ENCODE results near the gene ADARB2. TPM values are rescaled to one million over a fixed set of nuclear protein-coding genes. Genes with fewer than 3 reads are reported as not detected.

Gene ADARB2
- total RNA-seq, 1 donor from 2014 or later: 38.7 TPM

DNA sequence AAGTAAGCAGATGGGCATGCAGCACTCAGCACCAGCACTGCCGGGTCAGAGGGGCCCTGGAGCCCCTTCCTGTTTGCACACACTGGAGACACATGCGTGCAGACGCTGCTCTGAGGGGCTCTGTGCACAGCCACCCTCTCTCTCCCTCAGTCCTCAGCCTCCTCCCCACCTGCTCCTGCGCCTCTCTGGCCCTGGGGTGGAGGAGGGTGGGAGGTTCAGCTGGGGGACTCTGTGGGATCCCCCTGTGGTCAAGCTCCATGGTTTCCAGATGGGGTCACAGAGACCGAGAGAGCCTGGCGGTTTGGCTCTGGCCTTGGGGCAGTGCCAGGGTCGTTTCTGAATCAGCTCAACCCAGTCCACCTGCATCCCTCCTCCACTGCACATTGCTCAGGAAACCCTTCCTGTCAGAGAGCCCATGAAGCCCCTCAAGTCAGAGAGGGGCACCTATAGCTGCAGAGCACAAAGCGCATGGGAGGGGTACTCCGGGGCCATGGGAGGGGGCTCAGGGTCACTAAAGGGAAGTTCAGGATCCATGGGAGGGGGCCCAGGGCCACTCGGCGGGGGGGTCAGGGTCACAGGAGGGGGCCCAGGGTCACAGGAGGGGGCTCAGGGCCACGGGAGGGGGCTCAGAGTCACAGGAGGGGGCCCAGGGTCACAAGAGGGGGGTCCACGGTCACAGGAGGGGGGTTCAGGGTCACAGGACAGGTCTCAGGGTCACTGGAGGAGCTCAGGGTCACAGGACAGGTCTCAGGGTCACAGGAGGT, 161.7 kb downstream of the ADARB2 start:
- DNase-seq (ENCODE audit: extremely low spot score, unreplicated experiment): no peak

GRCh38 chr10:1574719-1575118, 162.6 kb downstream of the ADARB2 start:
- H3K27me3 Mint-ChIP-seq (ENCODE audit: unreplicated experiment): peaks cover 5% of the 10 kb centered on the region
- no peak for DNase-seq (ENCODE audit: extremely low spot score, unreplicated experiment)
- H3K27ac Mint-ChIP-seq (ENCODE audit: unreplicated experiment): no peak overlapping the region
- H3K36me3 Mint-ChIP-seq (ENCODE audit: unreplicated experiment): no peaks in the 10 kb centered on the region
- no peak overlapping the region for H3K4me3 Mint-ChIP-seq (ENCODE audit: unreplicated experiment)
- H3K4me1 Mint-ChIP-seq (ENCODE audit: unreplicated experiment): peaks cover 3% of the 10 kb centered on the region
- no peaks in the 10 kb centered on the region for H3K9me3 Mint-ChIP-seq (ENCODE audit: unreplicated experiment)
- TF ChIP-seq, protein P1, sequence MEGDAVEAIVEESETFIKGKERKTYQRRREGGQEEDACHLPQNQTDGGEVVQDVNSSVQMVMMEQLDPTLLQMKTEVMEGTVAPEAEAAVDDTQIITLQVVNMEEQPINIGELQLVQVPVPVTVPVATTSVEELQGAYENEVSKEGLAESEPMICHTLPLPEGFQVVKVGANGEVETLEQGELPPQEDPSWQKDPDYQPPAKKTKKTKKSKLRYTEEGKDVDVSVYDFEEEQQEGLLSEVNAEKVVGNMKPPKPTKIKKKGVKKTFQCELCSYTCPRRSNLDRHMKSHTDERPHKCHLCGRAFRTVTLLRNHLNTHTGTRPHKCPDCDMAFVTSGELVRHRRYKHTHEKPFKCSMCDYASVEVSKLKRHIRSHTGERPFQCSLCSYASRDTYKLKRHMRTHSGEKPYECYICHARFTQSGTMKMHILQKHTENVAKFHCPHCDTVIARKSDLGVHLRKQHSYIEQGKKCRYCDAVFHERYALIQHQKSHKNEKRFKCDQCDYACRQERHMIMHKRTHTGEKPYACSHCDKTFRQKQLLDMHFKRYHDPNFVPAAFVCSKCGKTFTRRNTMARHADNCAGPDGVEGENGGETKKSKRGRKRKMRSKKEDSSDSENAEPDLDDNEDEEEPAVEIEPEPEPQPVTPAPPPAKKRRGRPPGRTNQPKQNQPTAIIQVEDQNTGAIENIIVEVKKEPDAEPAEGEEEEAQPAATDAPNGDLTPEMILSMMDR (IDR thresholded peaks at IDR 0.05): no peak

More for the DNA sequence above, 161.7 kb downstream of the ADARB2 start:
- Mint-ChIP-seq H3K9me3 (ENCODE audit: unreplicated experiment) (no peaks in the 10 kb centered on the region), H3K36me3 (ENCODE audit: unreplicated experiment) (no peaks in the 10 kb centered on the region), H3K27ac (ENCODE audit: unreplicated experiment) (no peak overlapping the region), H3K27me3 (ENCODE audit: unreplicated experiment) (peaks cover 3% of the 10 kb centered on the region), H3K4me3 (ENCODE audit: unreplicated experiment) (no peak overlapping the region), H3K4me1 (ENCODE audit: unreplicated experiment) (no peaks in the 10 kb centered on the region)
- TF ChIP-seq, protein P1 (IDR thresholded peaks at IDR 0.05): no peak

DNA sequence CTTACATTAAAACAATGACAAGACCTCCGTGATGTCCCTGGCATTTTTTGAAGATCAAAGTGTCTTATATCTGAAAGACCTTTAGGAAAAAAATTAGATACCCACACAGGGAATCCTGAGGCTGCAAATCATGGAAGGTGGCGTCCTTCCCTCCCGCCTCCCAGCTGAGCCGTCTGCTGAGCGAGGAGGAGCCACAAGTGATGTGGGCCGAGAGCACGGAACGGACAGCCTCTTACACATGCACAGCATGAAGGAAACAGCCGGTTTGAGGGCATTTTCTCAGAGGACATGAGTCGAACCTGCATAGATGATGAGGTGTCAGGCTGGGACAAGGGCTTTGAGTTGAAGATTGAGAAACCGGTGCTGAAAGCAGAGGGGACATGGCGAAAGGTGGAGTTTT, 163.3 kb downstream of the ADARB2 start:
- Mint-ChIP-seq H3K27me3 (ENCODE audit: unreplicated experiment) (peaks cover 6% of the 10 kb centered on the region), H3K4me1 (ENCODE audit: unreplicated experiment) (peaks cover 3% of the 10 kb centered on the region), H3K36me3 (ENCODE audit: unreplicated experiment) (no peaks in the 10 kb centered on the region), H3K27ac (ENCODE audit: unreplicated experiment) (no peak overlapping the region), H3K9me3 (ENCODE audit: unreplicated experiment) (no peaks in the 10 kb centered on the region), H3K4me3 (ENCODE audit: unreplicated experiment) (no peak overlapping the region)
- TF ChIP-seq, protein P1 (IDR thresholded peaks at IDR 0.05): no peak
- DNase-seq (ENCODE audit: extremely low spot score, unreplicated experiment): no peak

DNA sequence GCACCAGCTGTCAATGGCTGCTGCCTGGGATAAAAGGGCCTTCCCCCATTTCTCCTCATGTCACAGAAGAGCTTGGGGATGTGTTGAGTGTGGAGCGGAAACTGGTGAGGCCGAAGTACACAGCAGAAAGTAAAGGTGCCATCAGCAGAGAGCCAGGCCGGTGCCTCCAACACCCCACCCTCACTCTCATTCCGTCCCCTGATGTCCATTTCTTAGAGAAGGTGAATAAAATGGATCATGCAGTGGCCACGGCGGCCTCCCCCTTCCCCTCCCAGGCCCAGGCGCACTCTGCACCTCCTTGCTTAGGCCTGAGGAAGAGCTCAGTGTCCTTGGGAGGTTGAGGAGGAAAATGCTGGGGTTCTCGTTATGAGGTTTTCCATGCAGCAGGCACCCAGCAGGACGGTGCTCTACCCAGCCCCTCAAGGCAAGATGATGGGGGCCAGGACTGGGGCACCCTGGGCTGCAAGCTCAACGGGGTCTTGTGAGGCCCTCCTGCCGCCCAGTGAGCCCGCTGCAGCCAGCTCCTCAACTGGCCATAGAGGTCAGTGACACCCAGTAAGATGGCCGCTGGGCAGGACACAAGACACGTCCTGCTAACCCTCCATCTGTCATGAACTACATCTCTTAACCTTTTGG, 163.9 kb downstream of the ADARB2 start:
- no peaks in the 10 kb centered on the region for H3K36me3 Mint-ChIP-seq (ENCODE audit: unreplicated experiment)
- H3K27me3 Mint-ChIP-seq (ENCODE audit: unreplicated experiment): peaks cover 9% of the 10 kb centered on the region
- no peaks in the 10 kb centered on the region for H3K9me3 Mint-ChIP-seq (ENCODE audit: unreplicated experiment)
- DNase-seq (ENCODE audit: extremely low spot score, unreplicated experiment): no peak
- H3K27ac Mint-ChIP-seq (ENCODE audit: unreplicated experiment): no peak overlapping the region
- H3K4me3 Mint-ChIP-seq (ENCODE audit: unreplicated experiment): no peak overlapping the region
- peaks cover 3% of the 10 kb centered on the region for H3K4me1 Mint-ChIP-seq (ENCODE audit: unreplicated experiment)
- TF ChIP-seq, protein P1 (IDR thresholded peaks at IDR 0.05): no peak
